Esophagus muscularis mucosa (tissue), 4 donors: ENCODE measurements around the gene AKAP13.

Experiments
- CTCF ChIP-seq, 3 experiments: fragments of 200-600 bp in 2 of 3; fragments of 450-650 bp in 1 of 3; sonication (generic) in 2 of 3; IDR thresholded peaks; one replicate each; pipeline ENCODE4 v1.5.1; 2017 to 2019; ENCODE audit warnings: antibody characterized with exemption in 3 of 3, mild to moderate bottlenecking in 2 of 3, moderate library complexity in 1 of 3
- EP300 ChIP-seq: sonication (generic); formaldehyde crosslinking; IDR thresholded peaks from one replicate; pipeline ENCODE4 v1.6.1; 2017; ENCODE audit warnings: antibody characterized with exemption
- POLR2AphosphoS5 ChIP-seq, 2 donors: sonication (generic); formaldehyde crosslinking; IDR thresholded peaks; one replicate each; pipeline ENCODE4 v1.6.1; 2017; ENCODE audit warnings: antibody characterized with exemption in 2 of 2

GRCh38 chr15:85723960-85724945, 343.9 kb downstream of the AKAP13 start:
- TF ChIP-seq CTCF (IDR thresholded peaks at IDR 0.05) (no peak), EP300 (no peak), POLR2AphosphoS5 (IDR thresholded peaks at IDR 0.05) (no peak)
